HG02970 (cell line): Measurements from ENCODE around the gene SRP68.

Experiments used
- ATAC-seq: cut with Tn5 transposase; IDR thresholded peaks from one replicate; pipeline ENCODE4 v1.9.1; 2021; ENCODE audit warnings: mild to moderate bottlenecking, moderate library complexity, moderate number of reproducible peaks; ENCODE audit not compliant: unreplicated experiment, low FRiP score

Gene SRP68

DNA sequence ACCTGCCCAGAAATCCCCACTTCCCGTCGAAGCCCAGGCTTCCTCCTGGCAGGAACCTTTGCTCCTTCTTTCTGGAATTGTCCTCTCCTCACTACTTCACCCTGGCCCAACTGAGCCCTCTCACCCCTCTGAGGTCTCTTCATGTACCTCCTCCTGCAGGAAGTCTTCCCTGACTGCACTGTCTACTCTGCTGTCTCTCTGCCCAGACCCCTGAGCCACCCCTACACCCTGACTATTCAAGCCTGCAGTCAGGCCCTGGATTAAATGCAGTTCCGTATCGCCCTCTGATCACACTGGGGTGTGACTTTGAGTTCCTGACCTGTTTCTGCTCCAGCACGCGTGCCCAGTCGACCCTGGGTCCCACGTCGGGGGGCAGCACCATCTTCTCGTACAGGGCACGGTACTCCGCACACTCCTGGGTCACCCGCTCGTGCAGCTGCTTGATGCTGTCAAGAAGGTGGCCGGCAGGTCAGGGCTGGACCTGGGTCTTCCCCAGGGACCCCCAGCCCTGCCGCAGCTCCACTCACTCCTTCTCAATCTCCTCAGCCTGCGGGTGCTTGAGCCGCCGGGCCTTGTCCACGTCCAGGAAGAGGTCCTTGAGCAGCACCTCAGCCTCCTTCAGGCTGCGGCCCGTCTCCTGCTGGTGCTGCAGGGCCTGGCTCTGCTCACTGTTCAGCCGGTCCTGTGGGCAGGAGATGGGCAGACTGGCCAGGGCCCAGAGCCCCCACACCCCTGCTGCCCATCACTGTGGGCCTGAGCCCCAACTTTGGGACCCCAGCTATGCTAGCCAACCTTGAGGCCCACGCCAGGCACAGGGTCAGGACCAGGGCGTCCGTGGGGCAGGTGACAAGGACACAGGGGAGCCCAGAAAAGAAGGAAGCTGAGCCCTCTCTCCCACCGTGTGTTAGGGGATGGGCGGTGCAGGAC is 49.1 kb downstream of the SRP68 start:
- ATAC-seq, result no peak

DNA sequence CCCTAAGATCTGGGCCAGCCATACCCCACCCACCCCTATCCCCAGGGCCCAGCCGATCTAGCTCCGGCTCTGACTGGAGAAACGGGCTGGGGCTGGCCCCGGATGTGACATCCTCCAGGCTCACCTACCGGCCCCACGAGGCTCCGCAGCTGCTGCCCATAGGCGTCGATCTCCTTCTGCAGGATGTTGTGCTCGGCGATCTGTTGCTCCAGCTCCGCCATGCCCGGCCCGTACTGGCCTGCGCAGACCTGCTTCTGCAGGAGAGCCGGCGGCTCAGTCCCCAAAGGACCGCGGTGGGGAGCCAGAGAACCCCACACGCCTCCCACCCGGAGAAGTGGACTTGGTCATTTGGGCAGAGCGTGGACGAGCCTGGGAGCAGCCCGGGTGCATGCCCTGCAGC is 50.0 kb downstream of the SRP68 start:
- no peak for ATAC-seq

DNA sequence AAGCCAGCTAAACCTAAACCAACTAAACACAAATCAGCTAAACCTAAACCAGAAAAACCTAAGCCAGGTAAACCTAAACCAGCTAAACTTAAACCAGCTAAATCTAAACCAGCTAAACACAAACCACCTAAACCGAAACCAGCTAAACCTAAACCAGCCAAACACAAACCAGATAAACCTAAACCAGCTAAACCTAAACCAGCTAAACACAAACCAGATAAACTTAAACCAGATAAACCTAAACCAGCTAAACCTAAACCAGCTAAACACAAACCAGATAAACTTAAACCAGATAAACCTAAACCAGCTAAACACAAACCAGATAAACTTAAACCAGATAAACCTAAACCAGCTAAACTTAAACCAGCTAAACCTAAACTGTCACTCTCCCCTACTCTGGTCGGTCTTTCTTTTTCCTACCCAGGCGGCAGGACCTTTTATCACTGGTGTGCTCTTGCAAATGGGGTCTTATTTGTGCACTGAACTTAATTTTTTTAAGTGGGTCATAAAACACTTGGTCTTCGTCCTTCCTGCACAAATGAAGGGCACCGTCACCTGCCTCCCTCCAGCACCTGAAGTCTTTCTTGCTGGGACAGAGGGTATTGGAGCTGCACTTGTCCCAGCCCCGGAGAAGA is 52.4 kb downstream of the SRP68 start:
- ATAC-seq, result no peak

DNA sequence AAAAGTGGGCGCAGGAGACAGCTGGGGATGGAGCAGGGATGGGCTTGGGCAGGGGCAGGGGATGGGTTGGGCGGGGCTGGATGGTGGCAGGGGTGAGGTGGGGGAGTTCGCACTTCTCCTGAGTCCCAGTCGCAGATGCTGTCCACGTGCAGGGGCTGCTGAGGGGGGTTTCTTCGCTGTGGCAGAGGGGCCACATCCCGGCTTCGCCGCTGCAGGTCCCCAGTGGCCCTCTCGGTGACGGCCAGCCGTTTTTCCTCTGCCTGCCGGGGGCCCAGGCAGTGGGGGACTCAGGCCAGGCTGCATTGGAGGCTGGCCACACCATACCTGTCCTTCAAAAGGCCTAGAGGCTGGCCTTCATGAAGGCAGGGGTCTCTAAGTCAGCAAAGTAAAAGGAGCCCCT is 53.5 kb downstream of the SRP68 start:
- ATAC-seq, result no peak

DNA sequence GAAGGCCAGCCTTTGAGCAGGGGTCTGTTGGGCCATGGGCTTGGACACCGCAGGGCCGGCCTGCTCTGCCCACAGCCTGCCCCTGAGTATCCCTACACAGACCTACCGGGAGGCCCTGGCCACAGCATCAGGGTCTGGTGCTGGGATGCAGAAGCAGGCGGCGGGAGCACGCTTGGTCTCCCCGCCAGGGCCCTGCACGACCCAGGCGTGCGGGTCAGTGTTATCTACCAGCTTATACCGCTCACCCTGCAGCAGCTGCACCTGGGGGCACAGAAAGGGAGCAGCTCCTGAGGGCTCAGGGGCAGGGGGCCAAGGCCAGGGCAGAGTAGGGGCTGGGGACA is 54.0 kb downstream of the SRP68 start:
- ATAC-seq, result no peak

DNA sequence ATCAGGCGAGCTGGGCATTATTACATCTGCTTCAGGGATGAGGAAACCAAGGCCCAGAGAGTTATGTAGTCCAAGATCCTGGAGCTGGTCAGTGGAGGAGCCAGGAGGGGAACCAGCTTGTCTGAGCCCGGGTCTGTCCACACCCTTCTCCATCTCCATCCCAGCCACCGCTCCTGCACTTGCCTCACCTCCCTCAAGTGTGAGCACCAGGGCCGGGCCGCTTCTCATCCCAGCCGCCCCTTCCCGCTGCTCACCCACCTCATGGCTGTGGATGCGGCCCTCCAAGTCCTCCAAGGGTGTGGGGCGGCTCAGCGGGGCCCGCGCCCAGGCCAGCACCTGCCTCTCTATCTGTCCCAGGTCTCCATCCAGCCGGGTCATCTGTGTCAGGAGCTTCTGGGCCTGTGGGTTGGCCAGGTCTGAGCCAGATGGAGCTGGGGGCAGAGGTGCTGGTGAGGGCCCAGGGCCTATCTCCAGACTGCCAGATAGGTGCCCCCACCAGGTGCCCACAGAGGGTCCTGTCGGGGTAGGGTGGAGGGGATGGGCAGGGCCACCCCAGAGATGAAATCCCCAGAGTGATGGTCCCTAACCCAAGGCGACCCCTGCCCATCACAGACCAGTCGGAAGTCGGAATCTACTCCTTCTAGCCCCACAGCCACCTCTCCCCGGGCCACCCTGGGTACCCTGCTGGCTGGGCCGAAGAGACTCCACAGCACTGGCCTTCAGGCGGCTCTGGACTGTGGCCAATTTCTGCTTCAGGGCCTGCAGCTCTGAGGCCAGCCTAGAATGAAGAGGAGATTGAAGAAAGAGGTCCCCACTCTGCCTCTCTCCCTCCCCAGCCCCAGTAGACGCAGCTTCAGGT is 54.6 kb downstream of the SRP68 start:
- ATAC-seq, result no peak

DNA sequence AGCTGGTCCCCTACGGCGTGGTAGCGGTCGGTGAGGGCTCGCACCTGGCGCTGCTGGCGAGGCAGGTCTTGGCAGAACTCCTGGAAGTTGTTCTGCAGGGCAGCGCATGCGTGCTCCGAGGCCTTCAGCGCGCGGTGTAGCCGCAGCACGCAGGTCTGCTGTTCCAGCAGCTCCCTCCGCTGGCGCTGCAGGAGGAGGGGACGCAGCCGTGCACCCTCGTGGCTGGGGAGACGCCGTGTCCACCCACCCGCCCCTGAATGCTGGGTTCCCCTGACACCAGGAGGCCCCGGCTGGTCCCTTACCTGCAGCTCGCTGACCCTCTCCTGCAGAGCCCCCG is 57.4 kb downstream of the SRP68 start:
- ATAC-seq, result no peak

DNA sequence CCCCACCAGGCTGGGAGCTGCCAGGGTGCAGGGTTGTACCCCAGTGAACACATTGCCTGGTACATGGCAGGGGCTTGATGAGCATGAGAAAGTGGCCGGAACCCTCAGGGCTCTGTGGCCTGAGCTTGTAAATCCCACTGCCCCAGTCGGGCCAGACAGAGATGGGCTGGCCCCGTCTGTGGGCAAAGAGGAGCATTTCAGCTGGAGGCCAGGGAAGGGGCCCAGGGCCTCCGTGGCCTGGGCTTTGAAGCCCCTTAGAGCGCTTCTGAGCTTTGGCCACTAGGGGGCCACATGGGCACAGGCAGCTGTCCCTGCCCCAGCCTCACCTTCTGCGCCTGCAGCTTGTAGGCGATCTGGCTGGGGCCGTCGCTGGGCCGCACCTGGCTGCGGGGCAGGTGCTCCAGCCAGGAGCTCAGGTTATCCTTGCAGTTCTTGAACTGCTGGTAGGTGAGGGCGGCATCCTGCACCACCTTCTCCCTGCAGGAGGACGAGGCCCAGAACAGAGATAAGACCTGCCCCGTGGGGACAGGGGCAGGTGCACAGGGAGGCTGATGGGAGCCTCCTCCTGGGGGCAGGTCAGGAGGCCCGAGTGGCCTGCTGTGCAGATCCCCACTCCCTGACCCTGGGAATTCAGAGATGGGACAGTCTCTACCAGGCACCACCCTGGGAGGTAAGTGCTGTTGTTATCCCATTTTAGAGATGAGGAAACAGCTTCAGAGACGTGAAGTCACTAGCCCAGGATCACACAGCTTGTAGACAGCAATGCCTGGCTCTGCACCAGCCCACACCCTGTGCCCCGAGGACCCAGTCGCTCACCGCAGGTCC is 58.0 kb downstream of the SRP68 start:
- no peak for ATAC-seq

DNA sequence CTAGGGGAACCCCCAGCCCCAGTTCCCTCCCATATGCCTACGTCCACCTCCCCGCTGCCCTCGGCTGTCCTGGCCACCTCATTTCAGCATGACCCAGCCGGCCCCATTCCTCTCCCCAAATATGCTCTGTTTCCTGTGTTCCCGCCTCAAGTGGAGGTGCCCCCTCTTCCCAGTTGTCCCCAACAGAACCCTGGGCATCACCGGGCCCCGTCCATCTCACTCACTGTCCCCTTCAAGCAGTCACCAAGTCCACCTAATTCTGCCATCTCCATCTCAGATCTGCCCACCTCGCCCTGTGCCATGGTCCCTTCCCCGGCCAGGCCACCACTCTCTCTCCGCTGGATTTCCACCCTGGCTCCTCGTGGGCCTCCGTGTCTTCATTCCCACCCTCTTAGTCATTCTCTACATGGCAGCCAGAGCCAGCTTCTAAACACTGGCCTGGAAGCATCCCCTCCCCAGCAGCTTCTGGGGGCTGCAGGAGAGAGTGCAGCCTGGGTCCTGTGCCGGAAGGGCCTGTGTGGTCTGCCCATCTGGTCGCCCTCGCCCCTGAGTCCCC is 58.9 kb downstream of the SRP68 start:
- ATAC-seq, result no peak

DNA sequence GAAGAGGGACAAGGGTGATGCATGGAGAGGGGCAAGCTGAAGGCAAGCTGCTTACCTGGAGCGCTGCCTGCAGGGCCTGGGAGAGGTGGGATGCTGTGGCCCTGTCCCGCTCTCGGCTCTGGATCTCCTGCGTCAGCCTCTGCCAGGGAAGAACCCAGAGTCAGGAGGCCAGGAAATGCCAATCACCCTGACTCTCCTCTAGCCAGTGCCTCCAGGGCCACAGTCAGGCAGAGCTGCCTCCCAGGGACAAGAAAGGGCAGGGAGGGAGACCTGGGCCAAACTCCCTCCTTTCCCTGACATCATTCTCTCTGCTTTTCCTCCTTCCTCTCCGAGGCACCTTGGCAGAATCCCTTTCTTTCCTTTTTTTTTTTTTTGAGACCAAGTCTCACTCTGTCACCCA is 60.4 kb downstream of the SRP68 start:
- no peak for ATAC-seq

DNA sequence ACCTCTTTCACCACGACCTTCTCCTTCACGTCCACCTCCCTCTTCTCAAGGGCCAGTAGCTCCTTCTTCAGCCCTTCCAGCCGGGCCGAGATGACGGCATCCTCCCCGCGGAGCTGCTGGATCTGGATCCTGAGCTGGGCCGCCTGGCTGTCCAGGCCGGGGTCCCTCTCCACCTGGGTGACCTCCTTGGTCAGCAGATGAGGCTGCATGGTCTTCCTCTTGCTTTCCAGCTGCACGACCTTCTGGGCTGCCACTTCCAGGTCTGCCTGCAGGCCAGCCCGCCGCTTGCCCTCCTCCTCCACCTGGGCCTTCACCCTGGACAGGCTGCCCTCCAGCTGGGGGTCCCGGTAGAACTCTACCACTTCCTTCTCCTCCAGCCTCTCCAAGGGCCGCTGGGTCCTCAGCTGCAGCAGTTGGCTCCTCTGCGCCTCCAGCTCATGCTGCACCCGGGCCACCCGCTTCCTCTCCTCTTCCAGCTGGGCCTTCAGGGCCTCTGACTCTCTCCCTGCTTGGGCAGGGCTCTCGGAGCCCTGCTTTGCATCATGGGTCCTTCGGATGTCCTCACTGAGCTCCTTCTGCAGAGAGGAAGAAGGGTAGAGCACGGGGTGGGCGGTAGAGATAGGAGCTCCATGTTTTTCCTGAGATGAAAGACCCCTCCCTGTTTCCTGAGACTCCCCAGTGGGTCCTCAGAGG is 62.2 kb downstream of the SRP68 start:
- ATAC-seq, result no peak

DNA sequence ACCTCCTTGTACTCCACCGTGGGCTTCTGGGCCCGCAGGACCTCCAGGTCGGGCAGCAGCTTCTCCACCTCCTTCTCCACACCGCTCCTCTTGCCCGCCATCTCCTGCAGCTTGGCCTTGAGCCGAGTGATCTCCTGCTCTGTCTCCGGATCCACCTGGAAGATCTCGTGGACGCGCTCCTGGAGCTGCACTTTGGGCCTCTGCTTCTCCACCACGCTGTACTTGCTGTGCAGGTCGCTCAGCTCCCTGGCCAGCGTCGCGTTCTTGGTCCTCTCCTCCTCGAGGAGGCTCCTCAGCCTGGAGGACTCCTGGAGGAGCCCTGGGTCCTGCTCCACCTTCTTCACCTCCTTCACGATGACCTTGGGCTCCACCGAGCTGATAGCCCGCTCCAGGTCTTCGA is 62.9 kb downstream of the SRP68 start:
- no peak for ATAC-seq

DNA sequence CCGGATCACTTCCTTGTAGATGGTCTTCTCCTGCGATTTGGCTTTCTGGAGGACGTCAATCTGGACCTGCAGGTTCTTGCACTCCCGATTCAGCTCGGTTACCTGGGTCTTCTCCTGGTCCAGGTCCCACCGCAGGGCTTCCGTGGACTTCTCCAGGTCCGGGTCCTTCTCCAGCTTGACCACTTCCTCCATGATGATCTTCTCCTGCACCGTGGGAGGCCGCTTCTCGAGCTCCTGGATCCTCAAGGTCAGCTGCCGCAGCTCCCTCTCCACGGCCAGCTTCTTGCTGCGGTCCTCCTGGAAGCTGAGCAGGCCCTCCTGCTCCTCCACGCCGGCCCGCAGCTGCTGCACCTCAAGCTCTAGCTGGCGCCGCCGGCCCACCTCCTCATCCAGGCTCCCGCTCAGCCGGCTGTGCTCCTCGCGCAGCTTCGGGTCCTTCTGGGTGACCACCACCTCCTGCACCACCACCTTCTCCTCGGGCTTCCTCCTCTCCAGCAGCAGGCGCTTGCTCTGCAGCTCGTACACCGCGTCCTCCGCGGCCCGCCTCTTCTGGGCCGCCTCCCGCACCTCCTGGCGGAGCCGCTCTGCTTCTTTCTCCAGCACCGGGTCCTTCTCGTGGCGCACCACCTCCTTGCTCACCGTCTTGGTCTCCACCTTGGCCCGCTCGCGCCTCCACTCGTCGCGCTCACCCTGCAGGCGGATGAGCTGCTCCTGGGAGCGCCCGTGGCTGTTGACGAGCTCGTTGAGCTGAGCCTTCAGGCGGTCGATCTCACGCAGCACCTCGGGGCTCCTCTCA is 63.5 kb downstream of the SRP68 start:
- ATAC-seq, result no peak

DNA sequence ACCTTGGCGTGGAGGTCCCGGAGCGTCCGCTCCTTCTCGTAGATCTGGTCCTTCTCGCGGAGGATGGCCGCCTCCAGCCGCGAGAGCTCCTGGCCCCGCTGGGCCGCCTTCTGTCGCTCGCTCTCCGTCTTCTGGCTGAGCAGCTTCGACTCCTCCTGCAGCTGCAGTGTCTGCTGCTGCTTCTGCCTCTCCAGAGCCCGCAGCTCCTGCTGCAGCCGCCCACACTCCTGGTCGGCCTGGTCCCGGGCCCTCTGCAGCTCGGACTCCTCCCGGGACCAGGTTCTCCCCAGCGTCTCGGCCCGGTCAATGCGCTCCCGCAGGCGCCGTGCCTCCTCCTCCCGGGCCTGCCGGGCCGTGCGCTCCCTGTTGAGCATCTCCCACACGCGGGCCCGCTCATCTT is 64.1 kb downstream of the SRP68 start:
- no peak for ATAC-seq

DNA sequence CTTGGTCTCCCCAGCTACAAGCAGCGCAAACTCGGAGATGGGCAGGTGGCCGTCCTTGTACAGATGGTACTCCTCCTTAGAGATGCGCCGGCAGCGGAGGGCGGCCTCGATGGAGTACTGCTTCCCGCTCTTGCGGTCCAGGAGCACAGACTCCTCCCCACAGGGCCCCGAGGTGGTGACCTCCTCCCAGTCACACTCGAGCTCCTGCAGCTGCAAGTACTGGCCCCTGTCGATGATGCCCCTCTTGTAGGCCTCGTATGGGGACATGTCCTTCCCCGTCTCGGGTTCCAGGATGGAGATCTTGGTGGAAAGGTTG is 64.5 kb downstream of the SRP68 start:
- no peak for ATAC-seq

DNA sequence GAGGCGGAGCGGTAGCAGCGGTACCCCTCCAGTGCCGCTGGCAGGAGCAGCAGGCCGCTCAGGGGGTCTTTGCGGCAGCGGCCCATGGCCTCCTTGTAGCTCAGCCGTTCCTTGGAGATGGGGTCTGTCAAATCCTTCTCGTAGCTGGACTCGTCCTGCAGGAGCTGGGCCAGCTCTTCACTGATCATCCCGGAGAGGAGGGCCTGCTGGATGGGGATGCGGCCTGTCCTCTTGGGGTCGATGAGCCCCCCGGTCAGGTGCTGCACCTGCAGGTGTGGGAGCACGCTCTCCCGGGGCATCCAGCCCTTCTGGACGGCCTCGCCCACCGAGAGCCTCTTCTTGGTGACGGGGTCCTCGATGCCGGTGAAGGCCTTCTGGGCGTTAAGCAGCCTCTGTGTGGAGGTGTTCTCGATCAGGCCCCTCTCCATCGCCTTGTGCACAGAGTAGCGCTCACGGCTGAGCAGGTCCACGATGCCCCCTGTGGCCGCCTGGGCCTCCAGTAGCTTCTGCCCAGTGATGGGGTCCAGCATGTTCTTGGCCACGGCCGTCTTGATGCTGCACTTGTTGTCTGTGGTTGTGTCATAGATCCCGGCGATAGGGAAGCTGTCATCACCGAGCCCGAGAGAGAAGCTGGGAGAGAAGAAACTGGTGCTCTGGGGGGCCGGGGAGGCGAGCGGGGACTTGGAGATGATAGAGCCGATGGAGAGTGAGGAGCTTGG is 65.0 kb downstream of the SRP68 start:
- ATAC-seq, result no peak

DNA sequence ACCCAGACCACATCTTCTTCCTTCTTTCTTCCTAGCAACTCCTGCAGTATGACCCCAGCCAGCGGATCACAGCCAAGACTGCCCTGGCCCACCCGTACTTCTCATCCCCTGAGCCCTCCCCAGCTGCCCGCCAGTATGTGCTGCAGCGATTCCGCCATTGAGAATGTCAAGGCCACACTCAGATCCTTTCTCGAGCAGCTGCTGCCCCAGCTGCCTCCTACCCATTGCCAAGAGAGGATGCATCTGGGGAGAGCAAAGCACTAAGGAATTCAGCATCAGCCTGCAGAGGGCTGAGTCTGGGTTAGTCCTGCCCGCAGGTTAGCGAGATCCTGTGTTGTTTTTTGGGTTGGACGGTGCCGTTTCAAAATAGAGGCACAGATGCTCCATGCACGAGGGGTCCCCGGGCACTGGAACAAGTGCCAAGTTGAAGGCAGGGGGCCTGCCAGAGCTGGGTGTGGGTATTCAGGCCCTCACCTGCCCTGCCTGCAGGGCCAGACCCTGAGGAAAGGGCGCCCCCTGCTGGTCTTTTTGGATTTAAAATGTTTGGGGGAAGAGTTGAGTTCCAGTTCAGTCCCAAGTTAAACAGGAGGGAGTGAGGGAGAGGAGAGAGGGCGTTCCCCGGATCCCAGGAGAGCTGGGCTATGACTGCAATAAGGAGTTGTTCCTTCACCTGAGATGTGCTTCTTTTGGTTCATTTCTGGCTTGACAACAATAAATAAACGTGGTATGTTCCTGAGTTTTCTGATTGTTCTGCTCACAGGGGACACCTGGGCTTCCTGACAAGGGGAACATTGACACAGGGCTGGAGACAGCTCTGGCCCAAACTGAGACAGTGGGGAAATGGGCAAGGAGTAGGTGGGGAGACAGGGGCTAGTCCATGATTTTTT is 66.8 kb downstream of the SRP68 start:
- ATAC-seq, result no peak
